Hepatic stellate cell (primary cell): ENCODE measurements around the gene PA2G4.
A peak's percentile ranks its signal among the peaks of the same experiment; 100 is the strongest.
"Not testable (repeated sequence)": the region's sequence is repeated elsewhere in the genome, so short reads cannot be mapped to it uniquely, and the experiment has no call there.

Experiments used
- DNase-seq: peaks from one replicate; pipeline ENCODE4 v3.0.0; 2011; ENCODE audit warnings: low spot score

PA2G4 gene

DNA sequence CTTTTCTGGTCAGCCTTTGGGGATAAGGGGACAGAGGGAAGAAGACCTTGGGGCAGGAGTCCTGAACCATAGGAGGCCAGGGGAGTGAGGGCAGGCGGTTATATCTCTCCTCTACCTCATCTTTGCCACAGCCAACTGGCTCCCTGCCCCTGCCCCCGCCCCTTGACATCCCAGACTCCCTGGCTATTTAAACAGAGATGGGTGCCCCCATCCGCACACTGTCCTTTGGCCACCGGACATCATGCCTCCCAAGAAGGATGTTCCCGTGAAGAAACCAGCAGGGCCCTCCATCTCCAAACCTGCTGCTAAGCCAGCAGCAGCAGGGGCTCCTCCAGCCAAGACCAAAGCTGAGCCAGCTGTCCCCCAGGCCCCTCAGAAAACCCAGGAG lies 49.3 kb downstream of the PA2G4 start:
- no peak for DNase-seq

DNA sequence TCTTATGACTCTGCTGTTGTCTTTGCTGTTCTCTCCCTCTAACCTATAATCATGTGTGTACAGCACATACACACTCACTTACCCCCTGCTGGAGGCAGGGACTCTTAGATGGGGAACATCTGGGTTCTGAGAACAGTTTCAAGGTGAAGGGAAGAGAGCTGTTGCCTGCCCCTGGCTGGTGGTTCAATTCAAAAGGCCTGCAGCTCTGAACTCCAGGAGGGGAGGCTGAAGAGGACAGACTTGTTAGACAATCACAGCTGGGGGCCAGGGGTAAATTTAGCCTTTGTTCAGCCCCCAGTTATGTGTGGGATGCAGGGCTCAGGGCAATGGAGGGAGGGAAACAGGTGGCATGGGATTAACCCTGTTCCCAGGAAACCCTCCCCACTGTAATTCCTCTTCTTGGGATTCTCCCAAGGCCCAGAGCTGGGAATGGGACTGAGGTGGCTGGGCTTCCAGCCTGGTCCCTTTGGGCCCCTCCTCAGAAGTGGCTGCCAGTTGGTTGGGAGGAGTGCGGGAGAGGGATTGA lies 50.0 kb downstream of the PA2G4 start:
- DNase-seq = no peak

DNA sequence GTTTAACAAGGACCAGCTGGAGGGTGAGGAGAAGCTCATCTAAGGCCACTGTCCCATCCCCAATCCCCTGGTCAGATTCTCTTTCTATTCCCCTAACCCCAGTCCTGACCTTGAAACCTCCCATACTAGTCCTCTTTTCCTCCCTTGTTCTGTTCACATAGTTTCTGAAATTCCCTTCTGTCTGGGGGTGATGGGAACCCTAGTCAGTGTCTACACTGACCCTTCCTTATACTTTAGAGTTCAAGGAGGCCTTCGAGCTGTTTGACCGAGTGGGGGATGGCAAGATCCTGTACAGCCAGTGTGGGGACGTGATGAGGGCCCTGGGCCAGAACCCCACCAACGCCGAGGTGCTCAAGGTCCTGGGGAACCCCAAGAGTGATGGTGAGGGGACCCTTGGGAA lies 50.5 kb downstream of the PA2G4 start:
- no peak for DNase-seq

DNA sequence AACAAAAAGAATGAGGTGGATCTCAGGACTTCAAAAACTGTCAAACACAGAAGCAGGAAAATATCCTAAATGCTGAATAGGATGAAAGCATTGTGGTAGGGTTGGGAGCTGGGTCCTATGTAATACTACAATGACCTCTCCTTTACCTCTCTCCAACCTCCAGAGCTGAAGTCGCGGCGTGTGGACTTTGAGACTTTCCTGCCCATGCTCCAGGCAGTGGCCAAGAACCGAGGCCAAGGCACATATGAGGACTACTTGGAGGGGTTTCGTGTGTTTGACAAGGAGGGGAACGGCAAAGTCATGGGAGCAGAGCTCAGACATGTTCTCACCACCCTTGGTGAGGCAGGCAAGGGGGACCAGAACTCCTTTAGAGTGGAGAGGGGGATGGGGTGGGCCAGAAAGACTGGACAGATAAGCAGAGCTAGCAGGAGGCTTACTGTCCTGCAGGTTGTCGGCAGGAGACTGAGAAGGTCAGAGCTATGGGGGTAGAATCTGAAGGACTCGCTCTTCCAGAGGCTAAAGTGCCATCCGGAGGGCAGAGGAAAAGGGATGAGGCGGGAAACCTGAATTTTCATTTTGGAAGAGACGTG lies 51.0 kb downstream of the PA2G4 start:
- no peak for DNase-seq

DNA sequence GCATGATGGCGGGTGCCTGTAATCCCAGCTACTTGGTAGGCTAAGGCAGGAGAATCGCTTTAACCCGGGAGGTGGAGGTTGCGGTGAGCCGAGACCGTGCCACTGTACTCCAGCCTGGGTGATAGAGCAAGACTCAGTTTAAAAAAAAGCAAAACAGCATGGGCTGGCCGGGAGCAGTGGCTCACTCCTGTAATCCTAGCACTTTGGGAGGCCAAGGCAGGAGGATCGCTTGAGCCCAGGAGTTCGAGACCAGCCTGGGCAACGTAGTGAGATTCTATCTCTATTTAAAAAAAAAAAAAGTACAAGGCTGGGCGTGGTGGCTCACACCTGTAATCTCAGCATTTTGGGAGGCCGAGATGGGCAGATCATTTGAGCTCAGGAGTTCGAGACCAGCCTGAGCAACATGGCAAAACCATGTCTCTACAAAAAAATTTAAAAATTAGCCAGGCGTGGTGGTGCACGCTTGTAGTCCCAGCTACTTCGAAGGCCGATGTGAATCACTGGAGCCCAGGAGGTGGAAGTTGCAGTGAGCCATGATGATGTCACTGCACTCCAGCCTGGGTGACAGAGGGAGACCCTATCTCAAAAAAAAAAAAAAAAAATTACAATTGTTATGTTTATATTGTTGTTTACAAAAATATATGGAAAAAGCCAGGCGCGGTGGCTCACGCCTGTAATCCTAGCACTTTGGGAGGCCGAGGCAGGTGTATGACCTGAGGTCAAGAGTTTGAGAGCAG lies 52.3 kb downstream of the PA2G4 start:
- DNase-seq = not testable (repeated sequence)

DNA sequence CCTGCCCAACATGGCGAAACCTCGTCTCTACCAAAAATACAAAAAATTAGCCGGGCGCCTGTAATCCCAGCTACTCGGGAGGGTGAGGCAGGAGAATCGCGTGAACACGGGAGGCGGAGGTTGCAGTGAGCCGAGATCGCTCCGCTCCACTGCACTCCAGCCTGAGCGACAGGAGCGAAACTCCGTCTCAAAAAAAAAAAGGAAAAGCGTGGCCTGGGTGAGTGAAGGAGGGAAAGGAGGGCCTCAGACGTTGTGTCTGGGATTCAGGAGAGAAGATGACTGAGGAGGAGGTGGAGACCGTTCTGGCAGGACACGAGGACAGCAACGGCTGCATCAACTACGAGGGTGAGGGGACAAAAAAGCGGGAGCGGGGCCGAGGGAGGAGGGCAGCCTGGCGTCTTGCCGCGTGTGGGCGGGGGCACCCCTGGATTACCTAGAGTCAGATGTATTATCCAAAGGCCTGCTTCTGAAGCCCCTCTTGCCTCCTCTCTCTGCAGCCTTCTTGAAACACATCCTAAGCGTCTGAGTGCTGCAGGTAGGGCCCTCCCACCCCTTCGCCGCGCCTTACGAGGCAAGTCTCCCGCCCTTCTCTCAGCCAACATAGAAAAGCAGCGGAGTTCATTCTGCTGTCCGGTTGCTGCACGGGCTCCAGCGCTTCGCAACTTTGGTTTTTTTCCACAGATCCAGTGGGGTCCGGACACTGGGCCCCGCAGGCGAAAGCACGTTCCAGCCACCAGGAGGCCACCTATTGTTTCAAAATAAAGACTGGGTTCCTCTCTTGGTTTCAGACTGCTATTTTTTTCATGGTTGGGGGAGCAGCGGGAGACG lies 53.1 kb downstream of the PA2G4 start:
- peak; percentile 92 for DNase-seq

DNA sequence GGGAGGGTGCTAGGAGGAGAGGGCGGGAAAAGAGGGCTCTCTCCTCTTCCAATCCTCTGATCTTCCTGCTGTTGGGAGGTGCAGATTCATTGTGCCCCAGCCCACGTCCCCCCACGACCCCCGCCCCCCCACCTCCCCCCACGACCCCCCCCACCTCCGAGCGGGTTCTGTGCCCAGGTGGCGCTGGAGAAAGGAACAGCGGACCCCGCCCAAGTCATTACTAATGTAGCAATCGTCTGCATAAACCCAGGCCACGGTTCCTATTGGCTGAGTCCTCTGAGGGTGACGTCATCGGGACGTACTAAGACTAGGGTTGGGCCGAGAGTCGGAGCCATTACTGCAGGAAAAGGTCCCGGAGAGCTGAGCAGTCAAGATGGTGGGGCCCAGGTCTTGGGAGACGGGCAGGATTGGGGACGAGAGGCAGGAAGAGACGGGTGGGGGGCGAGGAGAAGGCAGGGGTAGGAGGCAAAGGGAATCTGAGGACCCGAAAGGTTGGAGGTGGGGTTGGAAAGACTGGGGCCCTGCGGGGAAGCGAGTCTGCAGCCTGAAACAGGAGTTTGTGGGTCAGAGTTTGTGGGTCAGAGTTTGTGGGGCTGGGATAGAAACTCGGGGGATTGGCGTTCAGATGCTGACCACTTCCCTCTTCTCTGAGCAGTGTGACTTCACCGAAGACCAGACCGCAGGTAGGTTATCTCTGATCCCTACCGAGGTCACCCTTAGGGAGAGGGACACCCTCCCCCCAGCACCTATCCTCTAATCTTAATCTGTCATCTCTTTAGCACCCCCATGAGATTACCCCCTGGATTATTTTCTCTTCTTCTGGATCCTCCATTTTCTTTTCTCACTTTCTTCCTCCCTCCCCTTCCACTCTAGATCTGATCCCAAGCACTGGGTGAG lies 53.9 kb downstream of the PA2G4 start, which contains the start of gene MYL6:
Gene MYL6, plus strand, starts transcription at position 331 of the 897 bp plus-strand sequence. Its CDS starts 43 bp downstream, at position 374.
- peak; percentile 97 for DNase-seq

DNA sequence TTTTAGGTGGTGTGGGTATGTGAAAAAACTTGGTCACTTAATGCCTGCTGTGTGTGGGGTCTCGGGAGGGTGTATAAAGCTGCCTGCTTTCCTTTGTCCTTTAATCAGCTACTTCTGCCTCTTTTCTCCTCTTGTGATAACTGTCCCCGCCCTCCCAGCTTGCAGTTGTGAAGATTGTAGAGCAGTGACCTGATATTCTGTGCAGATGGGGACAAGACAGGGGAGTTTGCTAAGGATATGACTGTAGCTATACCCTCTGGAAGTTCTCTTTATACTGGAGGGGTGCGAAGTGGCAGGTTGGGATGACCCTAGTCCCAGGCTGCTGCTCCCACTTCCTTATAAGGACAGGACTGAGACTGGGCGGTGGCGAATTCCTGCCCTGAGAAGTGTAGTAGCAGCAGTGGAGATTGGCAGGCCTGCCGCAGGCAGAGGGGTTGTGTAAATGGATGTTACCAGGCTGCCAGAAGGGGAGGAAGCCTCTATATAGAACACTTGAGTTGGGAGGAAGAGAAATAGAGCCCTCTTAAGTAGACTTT lies 54.6 kb downstream of the PA2G4 start:
- peak; percentile 77 for DNase-seq

DNA sequence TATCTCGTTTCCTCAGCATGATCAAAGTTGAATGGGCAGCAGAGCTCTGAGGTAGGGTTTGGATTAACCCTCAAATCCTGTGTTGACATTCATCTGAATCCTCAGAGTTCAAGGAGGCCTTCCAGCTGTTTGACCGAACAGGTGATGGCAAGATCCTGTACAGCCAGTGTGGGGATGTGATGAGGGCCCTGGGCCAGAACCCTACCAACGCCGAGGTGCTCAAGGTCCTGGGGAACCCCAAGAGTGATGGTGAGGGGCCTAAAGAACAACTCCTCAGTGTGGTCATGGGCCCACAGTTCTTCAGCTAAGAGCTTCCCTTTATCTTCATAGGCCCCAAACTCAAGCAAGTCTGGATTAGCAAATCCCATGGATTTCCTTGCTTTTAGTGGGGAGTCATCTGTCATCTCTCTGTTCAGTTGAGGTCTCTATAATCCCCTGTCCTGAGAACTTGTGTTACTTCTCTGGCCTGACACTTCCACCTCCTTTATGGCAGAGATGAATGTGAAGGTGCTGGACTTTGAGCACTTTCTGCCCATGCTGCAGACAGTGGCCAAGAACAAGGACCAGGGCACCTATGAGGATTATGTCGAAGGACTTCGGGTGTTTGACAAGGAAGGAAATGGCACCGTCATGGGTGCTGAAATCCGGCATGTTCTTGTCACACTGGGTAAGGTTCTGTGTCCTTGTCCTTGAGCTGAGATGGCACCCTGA lies 55.3 kb downstream of the PA2G4 start:
- DNase-seq = no peak

DNA sequence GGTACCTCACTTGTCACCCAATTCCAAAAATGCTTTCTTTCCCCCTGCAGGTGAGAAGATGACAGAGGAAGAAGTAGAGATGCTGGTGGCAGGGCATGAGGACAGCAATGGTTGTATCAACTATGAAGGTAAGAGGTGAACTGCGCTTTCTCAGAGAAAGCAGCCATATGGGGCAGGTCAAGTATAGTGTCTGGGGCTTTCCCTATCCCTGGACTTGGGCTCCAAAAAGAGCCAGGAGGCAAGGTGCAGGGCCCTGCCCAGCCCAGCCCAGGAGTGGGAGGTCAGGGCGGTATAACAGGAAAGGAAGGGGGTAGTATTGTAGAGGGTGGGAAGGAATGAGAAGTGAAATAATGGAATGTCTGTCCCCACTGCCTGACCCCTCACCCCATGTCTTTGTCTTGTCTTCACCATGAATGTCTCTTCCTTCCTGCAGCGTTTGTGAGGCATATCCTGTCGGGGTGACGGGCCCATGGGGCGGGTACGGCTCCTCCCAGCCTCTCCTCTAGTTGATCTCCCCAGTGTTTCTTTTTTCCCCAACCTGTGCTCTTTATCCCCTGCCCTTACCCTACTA lies 55.9 kb downstream of the PA2G4 start:
- no peak for DNase-seq

DNA sequence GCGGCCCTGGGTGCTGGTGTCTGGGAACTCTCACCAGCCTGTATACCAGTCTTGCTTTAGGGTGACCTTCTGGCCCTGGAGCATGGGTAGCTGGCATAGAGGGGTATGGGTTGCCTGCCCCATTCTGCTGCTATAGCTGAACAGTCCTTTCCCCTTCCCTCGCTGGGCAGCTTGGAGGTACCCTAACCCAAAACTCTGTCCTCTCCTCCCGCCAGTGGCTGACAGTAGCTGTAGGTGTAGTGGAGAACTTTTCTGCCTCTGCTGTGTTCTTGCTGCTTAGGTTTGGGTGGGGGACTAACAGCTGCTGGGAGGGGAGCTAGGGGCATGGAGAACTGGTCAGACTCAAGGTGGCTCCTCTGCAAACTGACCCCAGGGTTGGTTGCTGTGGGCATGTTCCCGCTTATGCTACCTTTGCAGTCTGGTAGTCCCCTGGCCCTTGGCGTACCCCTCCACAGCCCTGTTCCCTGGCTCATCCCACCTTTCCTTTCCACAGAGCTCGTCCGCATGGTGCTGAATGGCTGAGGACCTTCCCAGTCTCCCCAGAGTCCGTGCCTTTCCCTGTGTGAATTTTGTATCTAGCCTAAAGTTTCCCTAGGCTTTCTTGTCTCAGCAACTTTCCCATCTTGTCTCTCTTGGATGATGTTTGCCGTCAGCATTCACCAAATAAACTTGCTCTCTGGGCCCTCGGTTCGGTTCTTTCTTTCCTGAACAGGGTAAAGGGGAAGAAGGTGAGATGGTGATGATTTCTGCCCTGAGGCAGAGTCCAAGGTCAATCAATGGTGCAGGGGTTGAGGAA lies 56.7 kb downstream of the PA2G4 start:
- no peak for DNase-seq

DNA sequence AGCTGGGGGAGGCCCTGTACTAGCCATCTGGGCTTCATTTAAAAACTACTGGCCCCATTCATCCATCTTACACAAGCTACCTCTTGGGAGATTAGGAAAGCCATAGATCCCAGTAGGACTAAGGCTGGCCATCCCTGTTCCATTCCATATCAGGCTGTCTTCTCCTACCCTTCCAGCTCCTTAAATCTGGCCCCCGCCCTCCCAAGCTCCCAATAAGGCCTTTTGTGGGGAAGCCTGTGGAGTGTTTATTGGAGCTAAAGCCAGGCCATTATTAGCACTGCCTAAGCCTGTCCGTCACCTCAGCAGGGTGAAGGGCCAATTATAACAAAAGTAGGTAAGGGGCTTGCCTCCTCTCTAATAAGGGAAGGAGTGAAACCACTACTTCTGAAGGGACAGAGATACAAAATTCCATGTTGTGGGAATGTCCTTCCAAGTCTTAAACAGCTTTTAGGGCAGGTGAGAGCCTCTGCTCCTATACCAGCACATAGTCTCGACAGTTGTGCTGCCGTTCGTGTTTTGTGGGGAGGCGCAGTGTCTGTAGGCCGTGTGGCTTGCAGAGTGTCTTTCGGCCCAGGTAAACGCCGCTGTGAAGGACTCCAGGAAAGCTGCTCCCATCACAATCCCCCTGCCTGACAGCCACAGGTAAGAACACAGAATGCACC lies 57.5 kb downstream of the PA2G4 start:
- no peak for DNase-seq

DNA sequence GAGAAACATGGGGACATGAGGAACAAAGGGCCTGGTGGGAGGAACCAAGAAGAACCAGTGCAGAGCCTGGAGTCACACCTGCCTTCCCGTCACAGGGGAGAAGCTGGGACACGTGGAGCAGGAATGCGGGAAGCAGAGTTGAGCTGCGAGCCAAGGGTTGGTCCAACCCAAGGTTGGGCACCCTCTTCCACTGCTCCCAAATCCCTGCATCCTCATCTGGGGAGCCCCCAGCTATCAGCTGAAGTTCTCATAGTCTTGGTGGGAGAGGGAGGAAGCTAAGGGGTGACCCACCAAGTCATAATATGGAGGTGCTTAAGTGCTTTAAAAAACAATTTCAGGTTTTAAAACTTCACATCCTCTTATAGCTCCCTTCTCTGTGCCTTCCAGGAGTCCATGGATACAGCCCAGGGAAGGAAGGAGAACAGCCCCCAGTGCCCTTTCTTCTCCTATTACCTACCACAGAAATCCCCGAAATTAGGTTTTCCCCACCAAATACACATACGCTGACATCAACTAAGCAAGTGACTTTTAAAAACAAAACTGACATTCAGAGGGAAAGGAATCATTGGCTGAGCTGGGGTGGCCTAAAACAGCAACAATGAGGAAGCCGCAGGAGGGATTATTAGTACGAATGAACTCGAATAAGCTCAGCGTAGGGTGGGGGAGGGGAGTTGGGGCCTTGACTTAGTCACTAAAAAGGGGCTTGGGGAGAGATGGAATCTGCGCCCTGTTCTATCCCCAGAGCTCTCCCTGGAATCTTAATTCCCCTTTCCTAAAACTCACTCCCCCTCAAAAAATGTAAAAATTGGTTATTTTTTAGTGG lies 58.3 kb downstream of the PA2G4 start:
- DNase-seq = no peak
